ENCODE data around the gene SACM1L.

The SACM1L gene

DNA sequence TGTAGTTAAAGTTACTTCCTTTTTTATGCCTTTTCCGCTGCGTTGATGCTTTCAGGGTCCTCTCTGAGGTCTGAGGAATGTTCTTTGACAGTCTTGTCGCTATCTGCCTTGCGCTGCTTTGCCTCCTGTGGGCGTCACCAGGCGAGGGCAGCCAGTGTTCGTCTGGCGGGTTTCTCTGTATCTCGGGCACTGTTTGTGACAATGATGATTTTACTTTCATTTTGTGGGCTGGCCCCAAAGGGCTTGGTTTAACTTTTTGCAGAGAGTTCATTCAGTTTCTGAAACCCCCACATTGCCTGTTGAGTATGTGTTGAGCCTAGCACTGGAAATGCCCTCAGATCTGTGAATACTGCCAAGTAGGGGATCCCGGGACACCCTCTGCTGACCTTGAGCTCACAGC, 24.6 kb upstream of the SACM1L start:
- H3K36me3 ChIP-seq, result no peaks in the 10 kb centered on the region
- DNase-seq, result no peak
- no peaks in the 10 kb centered on the region for H3K27me3 ChIP-seq
- no peaks in the 10 kb centered on the region for H3K9me3 ChIP-seq
- no peaks in the 10 kb centered on the region; the same call in 1 of the 2 replicates for H3K4me1 ChIP-seq
- no peak overlapping the region for H3K4me3 ChIP-seq (ENCODE audit: low read depth, low read length)
- TF ChIP-seq, protein P1, sequence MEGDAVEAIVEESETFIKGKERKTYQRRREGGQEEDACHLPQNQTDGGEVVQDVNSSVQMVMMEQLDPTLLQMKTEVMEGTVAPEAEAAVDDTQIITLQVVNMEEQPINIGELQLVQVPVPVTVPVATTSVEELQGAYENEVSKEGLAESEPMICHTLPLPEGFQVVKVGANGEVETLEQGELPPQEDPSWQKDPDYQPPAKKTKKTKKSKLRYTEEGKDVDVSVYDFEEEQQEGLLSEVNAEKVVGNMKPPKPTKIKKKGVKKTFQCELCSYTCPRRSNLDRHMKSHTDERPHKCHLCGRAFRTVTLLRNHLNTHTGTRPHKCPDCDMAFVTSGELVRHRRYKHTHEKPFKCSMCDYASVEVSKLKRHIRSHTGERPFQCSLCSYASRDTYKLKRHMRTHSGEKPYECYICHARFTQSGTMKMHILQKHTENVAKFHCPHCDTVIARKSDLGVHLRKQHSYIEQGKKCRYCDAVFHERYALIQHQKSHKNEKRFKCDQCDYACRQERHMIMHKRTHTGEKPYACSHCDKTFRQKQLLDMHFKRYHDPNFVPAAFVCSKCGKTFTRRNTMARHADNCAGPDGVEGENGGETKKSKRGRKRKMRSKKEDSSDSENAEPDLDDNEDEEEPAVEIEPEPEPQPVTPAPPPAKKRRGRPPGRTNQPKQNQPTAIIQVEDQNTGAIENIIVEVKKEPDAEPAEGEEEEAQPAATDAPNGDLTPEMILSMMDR (IDR thresholded peaks at IDR 0.05; ENCODE audit: low read depth, low read length), result no peak

DNA sequence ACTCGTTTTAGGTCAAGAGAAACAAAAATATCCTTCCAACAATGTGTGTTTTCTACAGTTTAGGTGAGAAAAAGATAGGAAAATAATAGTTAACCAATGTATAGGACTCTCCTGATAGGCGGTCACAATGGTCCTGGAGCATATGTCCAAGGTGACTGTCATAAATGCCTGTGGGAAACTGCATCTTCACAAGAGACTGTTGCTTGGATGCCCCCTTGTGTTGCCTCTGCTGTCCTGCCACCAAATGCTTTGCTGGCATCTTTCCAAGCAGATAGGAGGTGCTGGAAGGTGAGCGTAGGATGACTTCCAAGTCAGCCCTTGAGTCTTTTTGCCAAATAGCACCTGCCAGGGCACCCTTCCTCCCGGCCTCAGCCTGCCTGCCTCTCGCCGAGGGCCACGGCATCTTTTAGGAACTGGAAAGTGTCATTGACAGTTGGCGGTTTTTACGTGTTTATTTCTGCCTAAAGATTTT, 24.1 kb upstream of the SACM1L start:
- H3K9me3 ChIP-seq, result no peaks in the 10 kb centered on the region
- H3K36me3 ChIP-seq, result no peaks in the 10 kb centered on the region
- H3K4me1 ChIP-seq, result no peaks in the 10 kb centered on the region; the same call in 1 of the 2 replicates
- peak; percentile 34 for DNase-seq
- TF ChIP-seq, protein P1 (IDR thresholded peaks at IDR 0.05; ENCODE audit: low read depth, low read length), result peak; percentile 62
- no peaks in the 10 kb centered on the region for H3K27me3 ChIP-seq
- H3K4me3 ChIP-seq (ENCODE audit: low read depth, low read length), result no peak overlapping the region

DNA sequence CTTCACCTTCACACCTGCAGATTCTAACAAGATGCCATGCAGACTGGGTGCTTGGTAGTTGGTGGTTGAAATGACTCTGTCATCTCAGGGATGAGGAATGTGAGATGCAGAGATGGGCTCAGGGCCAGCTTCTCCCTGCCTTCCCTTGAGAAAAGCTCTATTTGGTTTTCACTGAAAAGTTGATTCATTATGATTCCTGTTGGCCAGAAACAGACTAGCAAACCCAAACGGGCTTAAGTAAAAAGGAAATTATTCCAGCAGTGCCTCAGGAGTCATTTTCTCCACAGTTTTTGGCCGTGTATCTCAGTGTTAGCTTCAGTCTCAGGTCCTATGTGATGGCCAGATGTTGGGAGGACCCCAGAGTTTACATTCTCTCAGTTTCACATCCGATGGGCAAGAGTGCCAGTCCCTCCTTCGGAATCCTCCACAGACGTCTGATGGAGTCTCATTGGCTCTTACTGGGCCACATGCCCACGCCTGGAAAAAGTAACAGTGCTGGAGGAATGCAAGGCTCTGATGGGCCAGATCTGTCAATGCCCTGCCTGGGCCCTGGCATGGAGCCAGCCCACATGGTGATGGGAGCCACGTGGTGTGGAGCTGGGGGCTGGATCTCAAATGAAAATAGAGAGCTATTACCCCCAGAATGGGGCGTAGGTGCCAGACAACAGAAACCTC, 22.3 kb upstream of the SACM1L start:
- H3K36me3 ChIP-seq, result no peaks in the 10 kb centered on the region

DNA sequence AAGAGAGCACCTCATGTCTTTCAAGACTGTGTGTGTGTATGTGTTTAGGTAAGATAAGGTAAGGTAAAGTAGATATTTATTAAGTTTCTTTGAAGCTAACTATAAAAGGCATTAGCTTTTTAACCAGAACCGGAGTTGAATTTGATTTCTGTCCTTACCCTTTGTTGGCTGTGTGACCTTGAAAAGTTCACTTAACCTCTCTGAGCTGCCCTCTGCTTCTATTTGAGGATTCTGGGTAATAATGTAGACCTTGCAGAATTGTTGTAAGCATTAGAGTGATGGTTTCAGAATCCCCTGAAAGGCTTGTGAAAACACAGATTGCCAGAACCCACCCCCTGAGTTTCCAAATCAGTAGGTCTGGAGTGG, 21.6 kb upstream of the SACM1L start:
- TF ChIP-seq, protein P1 (IDR thresholded peaks at IDR 0.05; ENCODE audit: low read depth, low read length), result no peak
- Histone ChIP-seq H3K4me1 (no peaks in the 10 kb centered on the region; the same call in 1 of the 2 replicates), H3K36me3 (no peaks in the 10 kb centered on the region), H3K9me3 (no peaks in the 10 kb centered on the region), H3K27me3 (no peaks in the 10 kb centered on the region), H3K4me3 (ENCODE audit: low read depth, low read length) (no peak overlapping the region)
- no peak for DNase-seq

More for the DNA sequence above, 22.3 kb upstream of the SACM1L start:
- TF ChIP-seq, protein P1 (IDR thresholded peaks at IDR 0.05; ENCODE audit: low read depth, low read length), result no peak
- Histone ChIP-seq H3K27me3 (no peaks in the 10 kb centered on the region), H3K9me3 (no peaks in the 10 kb centered on the region), H3K4me1 (no peaks in the 10 kb centered on the region; the same call in 1 of the 2 replicates), H3K4me3 (ENCODE audit: low read depth, low read length) (no peak overlapping the region)
- peak; percentile 33 for DNase-seq

DNA sequence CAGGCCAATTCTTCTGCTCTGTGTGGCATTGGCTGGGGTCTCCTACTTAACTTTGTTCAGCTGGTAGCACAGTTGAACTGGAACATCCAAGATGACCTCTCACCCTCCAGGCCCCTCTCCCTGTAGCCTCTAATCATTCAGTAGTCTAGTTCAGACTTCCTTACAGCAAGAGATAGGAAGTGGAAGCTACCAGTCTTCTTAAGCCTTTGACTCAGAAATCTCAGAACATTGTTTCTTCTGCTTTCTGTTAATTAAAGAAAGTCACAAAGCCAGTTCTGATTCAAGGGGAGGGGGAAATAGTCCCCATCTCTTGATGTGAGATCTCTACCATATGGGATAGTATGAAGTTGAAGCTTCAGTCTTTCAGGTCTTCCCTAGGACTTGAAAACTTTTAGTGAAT, 18.8 kb upstream of the SACM1L start:
- H3K4me3 ChIP-seq (ENCODE audit: low read depth, low read length), result no peak overlapping the region
- no peaks in the 10 kb centered on the region; the same call in 1 of the 2 replicates for H3K4me1 ChIP-seq
- no peaks in the 10 kb centered on the region for H3K27me3 ChIP-seq
- H3K9me3 ChIP-seq, result no peaks in the 10 kb centered on the region
- TF ChIP-seq, protein P1 (IDR thresholded peaks at IDR 0.05; ENCODE audit: low read depth, low read length), result no peak
- no peak for DNase-seq
- no peaks in the 10 kb centered on the region for H3K36me3 ChIP-seq

DNA sequence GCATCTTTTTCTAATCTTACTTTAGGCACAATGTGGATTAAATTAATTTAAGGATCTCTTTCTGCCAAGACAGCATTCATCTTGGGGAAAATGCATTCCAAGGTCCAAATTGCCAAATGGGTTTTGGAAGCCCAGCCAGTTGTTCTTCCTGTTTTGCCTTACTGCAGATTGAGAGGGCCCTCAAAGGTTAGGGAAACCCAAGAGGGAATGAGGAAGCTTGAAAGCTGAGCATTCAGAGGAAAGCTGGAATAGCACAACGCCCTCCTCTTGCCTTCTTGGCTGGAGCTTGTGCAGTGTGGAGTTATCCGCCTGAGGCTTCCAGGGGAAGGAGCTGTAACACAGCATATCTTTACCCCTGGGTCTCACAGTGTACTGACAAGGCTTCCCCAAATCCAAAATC, 18.2 kb upstream of the SACM1L start:
- Histone ChIP-seq H3K36me3 (no peaks in the 10 kb centered on the region), H3K27me3 (no peaks in the 10 kb centered on the region), H3K9me3 (no peaks in the 10 kb centered on the region), H3K4me1 (no peaks in the 10 kb centered on the region; the same call in 1 of the 2 replicates), H3K4me3 (ENCODE audit: low read depth, low read length) (no peak overlapping the region)
- TF ChIP-seq, protein P1 (IDR thresholded peaks at IDR 0.05; ENCODE audit: low read depth, low read length), result no peak
- DNase-seq, result no peak

All from BE2C (cell line).